ENCODE measurements around the gene EMC6.

Gene EMC6

GRCh38 chr17:3712811-3713463, 44.3 kb downstream of the EMC6 start:
- Histone ChIP-seq H3K9me3 (ENCODE audit: low read length) (no peaks in the 10 kb centered on the region), H3K9ac (ENCODE audit: low read length) (no peak overlapping the region), H4K20me1 (ENCODE audit: insufficient read depth, low read length) (no peaks in the 10 kb centered on the region), H3K4me3 (ENCODE audit: low read depth, low read length, poor library complexity, severe bottlenecking) (no peak overlapping the region), H3K27ac (ENCODE audit: low read depth, low read length, poor library complexity, severe bottlenecking) (no peak overlapping the region), H3K4me2 (ENCODE audit: low read length) (no peak overlapping the region), H3K9me2 (ENCODE audit: low read depth, low read length) (no peaks in the 10 kb centered on the region), H2AFZ (ENCODE audit: low read length) (no peak overlapping the region), H3K79me2 (ENCODE audit: insufficient read depth, low read length) (no peaks in the 10 kb centered on the region), H3K4me1 (ENCODE audit: insufficient read depth, low read length, severe bottlenecking) (peaks cover 32% of the 10 kb centered on the region), H3K36me3 (ENCODE audit: insufficient read depth, low read length) (peaks cover 51% of the 10 kb centered on the region), H3K27me3 (ENCODE audit: insufficient read depth, low read length) (no peaks in the 10 kb centered on the region), H3F3A (ENCODE audit: insufficient read depth, low read length) (no peaks in the 10 kb centered on the region)
- TF ChIP-seq CTCF (IDR thresholded peaks at IDR 0.05; ENCODE audit: low read length), result no peak
- TF ChIP-seq EZH2 (IDR thresholded peaks at IDR 0.05; ENCODE audit: borderline replicate concordance, low read length), result no peak

- H3K9ac ChIP-seq (ENCODE audit: low read length), result no peak overlapping the region
- H3K4me2 ChIP-seq (ENCODE audit: low read length), result no peak overlapping the region
- H3K79me2 ChIP-seq (ENCODE audit: insufficient read depth, low read length), result no peaks in the 10 kb centered on the region
- no peak overlapping the region for H3K4me3 ChIP-seq (ENCODE audit: low read depth, low read length, poor library complexity, severe bottlenecking)
- peaks cover 70% of the 10 kb centered on the region for H3K36me3 ChIP-seq (ENCODE audit: insufficient read depth, low read length)
- H3K27ac ChIP-seq (ENCODE audit: low read depth, low read length, poor library complexity, severe bottlenecking), result no peak overlapping the region
- no peaks in the 10 kb centered on the region for H3F3A ChIP-seq (ENCODE audit: insufficient read depth, low read length)
- TF ChIP-seq EZH2 (IDR thresholded peaks at IDR 0.05; ENCODE audit: borderline replicate concordance, low read length) (no peak), CTCF (IDR thresholded peaks at IDR 0.05; ENCODE audit: low read length) (no peak)
- H3K27me3 ChIP-seq (ENCODE audit: insufficient read depth, low read length), result no peaks in the 10 kb centered on the region
- no peaks in the 10 kb centered on the region for H3K9me2 ChIP-seq (ENCODE audit: low read depth, low read length)
- peaks cover 38% of the 10 kb centered on the region for H3K4me1 ChIP-seq (ENCODE audit: insufficient read depth, low read length, severe bottlenecking)
- H3K9me3 ChIP-seq (ENCODE audit: low read length), result no peaks in the 10 kb centered on the region
- H4K20me1 ChIP-seq (ENCODE audit: insufficient read depth, low read length), result no peaks in the 10 kb centered on the region
- no peak overlapping the region for H2AFZ ChIP-seq (ENCODE audit: low read length)
These were observed 46.7 kb downstream of the EMC6 start for GRCh38 chr17:3715296-3715695.

GRCh38 chr17:3718201-3718600, 49.6 kb downstream of the EMC6 start:
- H3K4me2 ChIP-seq (ENCODE audit: low read length), result no peak overlapping the region
- H2AFZ ChIP-seq (ENCODE audit: low read length), result no peak overlapping the region
- peaks cover 29% of the 10 kb centered on the region for H3K4me1 ChIP-seq (ENCODE audit: insufficient read depth, low read length, severe bottlenecking)
- no peak overlapping the region for H3K4me3 ChIP-seq (ENCODE audit: low read depth, low read length, poor library complexity, severe bottlenecking)
- no peaks in the 10 kb centered on the region for H4K20me1 ChIP-seq (ENCODE audit: insufficient read depth, low read length)
- H3K9me3 ChIP-seq (ENCODE audit: low read length), result no peaks in the 10 kb centered on the region
- H3K9me2 ChIP-seq (ENCODE audit: low read depth, low read length), result no peaks in the 10 kb centered on the region
- no peaks in the 10 kb centered on the region for H3F3A ChIP-seq (ENCODE audit: insufficient read depth, low read length)
- H3K79me2 ChIP-seq (ENCODE audit: insufficient read depth, low read length), result peaks cover 4% of the 10 kb centered on the region; the same call in 1 of the 2 replicates
- TF ChIP-seq EZH2 (IDR thresholded peaks at IDR 0.05; ENCODE audit: borderline replicate concordance, low read length) (no peak), CTCF (IDR thresholded peaks at IDR 0.05; ENCODE audit: low read length) (no peak)
- no peak overlapping the region for H3K27ac ChIP-seq (ENCODE audit: low read depth, low read length, poor library complexity, severe bottlenecking)
- no peaks in the 10 kb centered on the region for H3K27me3 ChIP-seq (ENCODE audit: insufficient read depth, low read length)
- peaks cover 57% of the 10 kb centered on the region for H3K36me3 ChIP-seq (ENCODE audit: insufficient read depth, low read length)
- H3K9ac ChIP-seq (ENCODE audit: low read length), result no peak overlapping the region

All from OCI-LY1 (cell line).